A549 (cell line): Measurements from ENCODE around the gene LAMB1. TPM values are rescaled to one million over a fixed set of nuclear protein-coding genes. Genes with fewer than 3 reads are reported as not detected.
A peak's percentile ranks its signal among the peaks of the same experiment; 100 is the strongest.

Experiments used
- ATAC-seq, 2 experiments: fragments of 200-7000 bp in 1 of 2; fragments of >200 bp in 1 of 2; cut with Nextera tagmentation in 1 of 2; cut with Tn5 transposase in 1 of 2; 3 replicates each; pipeline versions ENCODE4 v1.8.0 to v1.9.1; 2018 to 2020; ENCODE audit warnings: mild to moderate bottlenecking in 1 of 2, moderate library complexity in 1 of 2
- CTCF ChIA-PET: fragments of 300-600 bp; sonication (Branson Sonifier 250); formaldehyde crosslinking; extraction: SDS; loops from one replicate; lab custom pipeline; 2021; ENCODE audit warnings: antibody characterized with exemption, inconsistent platforms; lab: Yijun Ruan, JAX
- POLR2A ChIA-PET: fragments of 350-600 bp; formaldehyde crosslinking; extraction: SDS; loops from one replicate; lab custom pipeline; 2021; ENCODE audit warnings: antibody characterized with exemption, inconsistent platforms; lab: Yijun Ruan, JAX
- DNase-seq, 2 experiments: peaks; one replicate each; pipeline versions ENCODE4 v3.0.0 to v3.0.0-alpha.2; 2011 to 2016; ENCODE audit warnings: low read depth in 1 of 2, low spot score in 1 of 2
- FAIRE-seq: peaks from 2 replicates; lab custom pipeline; 2011; peaks lifted over from hg19 to GRCh38; lab: Jason Lieb, UNC
- H3K27ac ChIP-seq, 2 experiments: fragments of >200 bp; sonication (Bioruptor Twin); formaldehyde crosslinking; 3 replicates each; pipeline ENCODE4 v1.5.1; 2016 to 2017
- H3K4me1 ChIP-seq: fragments of >200 bp; sonication (Bioruptor Twin); formaldehyde crosslinking; 3 replicates; pipeline ENCODE4 v1.6.1; 2016
- H3K4me2 ChIP-seq: fragments of >200 bp; sonication (Bioruptor Twin); formaldehyde crosslinking; 3 replicates; pipeline ENCODE4 v1.6.1; 2016
- H3K4me3 ChIP-seq: fragments of >200 bp; sonication (Bioruptor Twin); formaldehyde crosslinking; 3 replicates; pipeline ENCODE4 v1.5.1; 2016
- H3K9me3 ChIP-seq: fragments of >200 bp; sonication (Bioruptor Twin); formaldehyde crosslinking; 3 replicates; pipeline ENCODE4 v1.6.1; 2016
- BCL3 ChIP-seq: fragments of >200 bp; sonication (Bioruptor Twin); formaldehyde crosslinking; IDR thresholded peaks from 3 replicates; pipeline ENCODE4 v1.6.1; 2016
- CBX2 ChIP-seq: fragments of 200-600 bp; sonication (generic); IDR thresholded peaks from 2 replicates; pipeline ENCODE4 v1.6.1; 2016; ENCODE audit warnings: low read depth, mild to moderate bottlenecking, borderline replicate concordance
- CBX8 ChIP-seq: fragments of 200-600 bp; sonication (generic); IDR thresholded peaks from 2 replicates; pipeline ENCODE4 v1.6.1; 2016
- CEBPB ChIP-seq, 2 experiments: fragments of >200 bp in 1 of 2; sonication (Bioruptor Twin) in 1 of 2; formaldehyde crosslinking in 1 of 2; IDR thresholded peaks; 2 replicates each; pipeline ENCODE4 v1.6.1; 2012 to 2016
- CHD4 ChIP-seq: fragments of 200-600 bp; sonication (generic); IDR thresholded peaks from 2 replicates; pipeline ENCODE4 v1.6.1; 2016; ENCODE audit warnings: antibody characterized with exemption, mild to moderate bottlenecking, borderline replicate concordance
- CTCF ChIP-seq: fragments of >200 bp; sonication (Bioruptor Twin); formaldehyde crosslinking; IDR thresholded peaks from 3 replicates; pipeline ENCODE4 v1.5.1; 2016
- E2F6 ChIP-seq: IDR thresholded peaks from 2 replicates; pipeline ENCODE4 v1.6.1; 2012; ENCODE audit warnings: low read depth, borderline replicate concordance
- EHMT2 ChIP-seq: fragments of 200-600 bp; sonication (generic); IDR thresholded peaks from 2 replicates; pipeline ENCODE4 v1.6.1; 2016; ENCODE audit warnings: antibody characterized with exemption, low read depth, mild to moderate bottlenecking, moderate library complexity
- ESRRA ChIP-seq: fragments of 150-350 bp; IDR thresholded peaks from 2 replicates; pipeline ENCODE4 v1.6.1; 2014; ENCODE audit warnings: mild to moderate bottlenecking, low read length, borderline replicate concordance
- FOSB ChIP-seq: fragments of 250-450 bp; sonication (Bioruptor Pico); IDR thresholded peaks from 2 replicates; pipeline ENCODE4 v1.5.0; 2020; ENCODE audit warnings: mild to moderate bottlenecking, moderate library complexity
- FOSL2 ChIP-seq, 2 experiments: fragments of 450-650 bp in 1 of 2; fragments of >200 bp in 1 of 2; sonication (Bioruptor Twin) in 1 of 2; formaldehyde crosslinking; IDR thresholded peaks; 2 replicates each; pipeline versions ENCODE4 v1.5.0 to v1.6.1; 2016 to 2020; ENCODE audit warnings: mild to moderate bottlenecking in 1 of 2, moderate library complexity in 1 of 2
- FOXS1 ChIP-seq: fragments of 250-450 bp; sonication (Bioruptor Pico); IDR thresholded peaks from 2 replicates; pipeline ENCODE4 v1.5.0; 2020; ENCODE audit warnings: mild to moderate bottlenecking, moderate library complexity
- HDAC2 ChIP-seq: fragments of 200-600 bp; sonication (generic); IDR thresholded peaks from 2 replicates; pipeline ENCODE4 v1.6.1; 2016
- HEYL ChIP-seq: fragments of 250-450 bp; sonication (Bioruptor Pico); IDR thresholded peaks from 2 replicates; pipeline ENCODE4 v1.8.0; 2021; ENCODE audit warnings: mild to moderate bottlenecking, moderate library complexity
- HOXB13 ChIP-seq: fragments of 250-450 bp; sonication (Bioruptor Pico); IDR thresholded peaks from 2 replicates; pipeline ENCODE4 v1.5.0; 2020; ENCODE audit warnings: low read depth, mild to moderate bottlenecking, moderate library complexity
- JUN ChIP-seq, 2 experiments: fragments of >200 bp; sonication (Bioruptor Twin); formaldehyde crosslinking; IDR thresholded peaks; 2 replicates in 1 of 2; 3 replicates in 1 of 2; pipeline ENCODE4 v1.6.1; 2016 to 2017
- KDM5A ChIP-seq: fragments of 200-600 bp; sonication (generic); IDR thresholded peaks from 2 replicates; pipeline ENCODE4 v1.6.1; 2016; ENCODE audit warnings: antibody characterized with exemption, mild to moderate bottlenecking
- MAX ChIP-seq: IDR thresholded peaks from 2 replicates; pipeline ENCODE4 v1.6.1; 2012
- MAZ ChIP-seq: fragments of 150-350 bp; IDR thresholded peaks from 2 replicates; pipeline ENCODE4 v1.6.1; 2014; ENCODE audit warnings: antibody characterized with exemption, low read depth, low read length, borderline replicate concordance
- MYC ChIP-seq: IDR thresholded peaks from 2 replicates; pipeline ENCODE4 v1.6.1; 2012; ENCODE audit warnings: mild to moderate bottlenecking, inconsistent platforms, low read length, improper control_type of control experiment, borderline replicate concordance
- NR3C1 ChIP-seq: fragments of >200 bp; sonication (Bioruptor Twin); formaldehyde crosslinking; IDR thresholded peaks from 3 replicates; pipeline ENCODE4 v1.6.1; 2017
- PBX3 ChIP-seq: IDR thresholded peaks from 2 replicates; pipeline ENCODE4 v1.6.1; 2012
- PHF8 ChIP-seq: fragments of 200-600 bp; sonication (generic); IDR thresholded peaks from 2 replicates; pipeline ENCODE4 v1.6.1; 2016; ENCODE audit warnings: low read depth, mild to moderate bottlenecking, antibody characterized with exemption, moderate library complexity, borderline replicate concordance
- POLR2AphosphoS2 ChIP-seq: conservative IDR thresholded peaks from 2 replicates; pipeline ENCODE4 v1.6.1; 2012; ENCODE audit warnings: low read length, improper control_type of control experiment, inconsistent platforms
- RCOR1 ChIP-seq: fragments of 150-350 bp; IDR thresholded peaks from 2 replicates; pipeline ENCODE4 v1.6.1; 2014; ENCODE audit warnings: antibody characterized with exemption, low read length, low read depth
- REST ChIP-seq: fragments of 200-600 bp; sonication (generic); IDR thresholded peaks from 2 replicates; pipeline ENCODE4 v1.6.1; 2016; ENCODE audit warnings: antibody characterized with exemption, mild to moderate bottlenecking, moderate library complexity
- SMC3 ChIP-seq: fragments of >200 bp; sonication (Bioruptor Twin); formaldehyde crosslinking; IDR thresholded peaks from 3 replicates; pipeline ENCODE4 v1.6.1; 2018; ENCODE audit warnings: inconsistent platforms
- ZC3H11A ChIP-seq: fragments of 450-650 bp; IDR thresholded peaks from 2 replicates; pipeline ENCODE4 v1.6.1; 2014; ENCODE audit warnings: antibody characterized with exemption, mild to moderate bottlenecking
- ZFP36 ChIP-seq: fragments of 450-650 bp; IDR thresholded peaks from 2 replicates; pipeline ENCODE4 v1.6.1; 2014; ENCODE audit warnings: borderline replicate concordance; ENCODE audit not compliant: partially characterized antibody
- ZNF302 ChIP-seq: fragments of 250-450 bp; sonication (Bioruptor Pico); IDR thresholded peaks from 2 replicates; pipeline ENCODE4 v1.9.0; 2021; ENCODE audit warnings: inconsistent platforms, mild to moderate bottlenecking, moderate library complexity
- ZSCAN20 ChIP-seq: fragments of 250-450 bp; sonication (Bioruptor Pico); IDR thresholded peaks from 2 replicates; pipeline ENCODE4 v1.8.0; 2022; ENCODE audit warnings: mild to moderate bottlenecking, moderate library complexity
- WGBS: methylation state at CpG from one replicate; pipeline ENCODE4 v1.1.6; 2017; ENCODE audit errors: missing lambda C conversion rate; 5-methylcytosine and 5-hydroxymethylcytosine counted together
- polyA plus RNA-seq, 4 experiments: library from polyadenylated mRNA; depleted of rRNA in 3 of 4; stranded (reverse); fragments of >200 nt; fragmentation: RNase III in 1 of 4; extraction: RNeasy Plus Mini Kit Qiagen cat#74134 plus additional on column Dnase treatment in 1 of 4; gene quantifications; 2 replicates in 3 of 4; 3 replicates in 1 of 4; pipeline ENCODE4 v1.2.3, GENCODE V29; 2011 to 2017

LAMB1 gene
- polyA plus RNA-seq, 2 of the 4 experiments (the other 2 are of a cell fraction) = 142 to 162 TPM

GRCh38 chr7:108004220-108005142 is 1.5 kb upstream of the LAMB1 start:
- 5% methylated on average over 13 of the region's 13 CpGs for WGBS
- Histone ChIP-seq H3K9me3 (no peaks in the 10 kb centered on the region), H3K4me3 (peak overlapping the region; percentile 60; the same call in 1 of the 3 replicates), H3K4me2 (peak overlapping the region; percentile 93), H3K4me1 (peaks cover 61% of the 10 kb centered on the region), H3K27ac (peak overlapping the region; percentile 86 to 94)
- CTCF ChIA-PET = interaction anchor here (1.1 to 3.9 kb wide), 2 partner anchors 12 to 93 kb away, joined by 5 to 43 read pairs; no protein-coding TSS in a partner anchor
- ATAC-seq = peak; percentile 45 to 58
- DNase-seq = peak; percentile 79 to 81
- POLR2A ChIA-PET = interaction anchor here (4.2 kb wide), 1 partner anchor 11 kb away, joined by 29 read pairs; no protein-coding TSS in a partner anchor
- FAIRE-seq = no peak
- TF ChIP-seq MAX (no peak; the same call in 1 of the 2 replicates), MAZ (no peak), CTCF (no peak), FOSL2 (IDR thresholded peaks at IDR 0.05) (no peak), FOSL2 (CRISPR knock-in tag; IDR thresholded peaks at IDR 0.05) (peak; percentile 37; the same call in 1 of the 2 replicates), E2F6 (peak; percentile 44), REST (no peak), RCOR1 (no peak), FOSB (CRISPR knock-in tag) (no peak), HDAC2 (no peak), SMC3 (peak; percentile 24; the same call in 1 of the 3 replicates), FOXS1 (CRISPR knock-in tag) (no peak), CEBPB (IDR thresholded peaks at IDR 0.05) (no peak), EHMT2 (no peak), POLR2AphosphoS2 (no peak), JUN (IDR thresholded peaks at IDR 0.05) (peak; percentile 32 to 42; a peak in 1 of 5 replicates), ESRRA (no peak), ZC3H11A (no peak), MYC (no peak), NR3C1 (no peak), ZSCAN20 (CRISPR knock-in tag) (no peak), PBX3 (no peak; the same call in 1 of the 2 replicates), ZFP36 (no peak), CBX2 (no peak), HOXB13 (no peak), PHF8 (no peak), CBX8 (no peak), HEYL (CRISPR knock-in tag) (no peak), CHD4 (no peak), BCL3 (0 out of 3 replicates have a peak, but pooled peaks have one; percentile 41), KDM5A (no peak), ZNF302 (no peak)
